Common myeloid progenitor, CD34-positive (primary cell): ENCODE measurements around the gene LGALS7B. TPM values are rescaled to one million over a fixed set of nuclear protein-coding genes. Genes with fewer than 3 reads are reported as not detected.

Experiments used
- CTCF ChIA-PET: fragments of 350-600 bp; sonication (Branson Sonifier 250); formaldehyde crosslinking; loops from one replicate; lab custom pipeline; 2021; ENCODE audit warnings: antibody characterized with exemption; lab: Charles Lee
- POLR2A ChIA-PET: fragments of 350-600 bp; sonication (Branson Sonifier 250); formaldehyde crosslinking; loops from one replicate; lab custom pipeline; 2021; ENCODE audit warnings: antibody characterized with exemption; lab: Charles Lee
- DNase-seq, 3 donors: peaks; one replicate each; pipeline versions ENCODE4 v3.0.0 to v3.0.0-alpha.2; 2013
- H3K27ac ChIP-seq, 2 experiments: 1 replicate in 1 of 2; 2 replicates in 1 of 2; pipeline ENCODE4 v1.7.0; 2013; ENCODE audit warnings: inconsistent platforms in 2 of 2, low read length in 2 of 2, mild to moderate bottlenecking in 2 of 2, low read depth in 1 of 2, moderate library complexity in 1 of 2; ENCODE audit not compliant: severe bottlenecking in 2 of 2, insufficient read depth in 1 of 2, poor library complexity in 1 of 2
- H3K27me3 ChIP-seq, 5 experiments: replicated peaks in 2 of 5; 1 replicate in 3 of 5; 2 replicates in 2 of 5; pipeline versions ENCODE4 v1.6.1 to v1.7.0; 2013; ENCODE audit warnings: low read length in 4 of 5, mild to moderate bottlenecking in 2 of 5, moderate library complexity in 2 of 5, inconsistent platforms in 1 of 5; ENCODE audit not compliant: insufficient read depth in 5 of 5, control insufficient read depth in 4 of 5
- H3K36me3 ChIP-seq, 4 experiments: 1 replicate in 2 of 4; 2 replicates in 2 of 4; pipeline versions ENCODE4 v1.6.1 to v1.7.0; 2013; ENCODE audit warnings: low read length in 3 of 4, control low read depth in 1 of 4, mild to moderate bottlenecking in 1 of 4; ENCODE audit not compliant: control insufficient read depth in 4 of 4, insufficient read depth in 4 of 4
- H3K4me1 ChIP-seq, 4 experiments: 1 replicate in 3 of 4; 2 replicates in 1 of 4; pipeline versions ENCODE4 v1.6.1 to v1.7.1; 2013; ENCODE audit warnings: low read length in 3 of 4, mild to moderate bottlenecking in 3 of 4, control low read depth in 1 of 4, inconsistent platforms in 1 of 4, moderate library complexity in 1 of 4; ENCODE audit not compliant: control insufficient read depth in 4 of 4, insufficient read depth in 4 of 4; ENCODE audit errors: control extremely low read depth in 1 of 4
- H3K4me3 ChIP-seq, 7 experiments: 1 replicate in 4 of 7; 2 replicates in 3 of 7; pipeline versions ENCODE4 v1.5.1 to v1.7.0; 2013; ENCODE audit warnings: mild to moderate bottlenecking in 7 of 7, low read length in 6 of 7, moderate library complexity in 6 of 7, inconsistent platforms in 2 of 7, low read depth in 2 of 7, control low read depth in 1 of 7; ENCODE audit not compliant: insufficient read depth in 4 of 7, control insufficient read depth in 1 of 7; ENCODE audit errors: extremely low read depth in 1 of 7
- H3K9me3 ChIP-seq, 5 experiments: 1 replicate in 4 of 5; 2 replicates in 1 of 5; pipeline versions ENCODE4 v1.6.1 to v1.7.1; 2013; ENCODE audit warnings: low read length in 4 of 5, mild to moderate bottlenecking in 2 of 5, inconsistent platforms in 1 of 5, low read depth in 1 of 5, moderate library complexity in 1 of 5; ENCODE audit not compliant: control insufficient read depth in 4 of 5, insufficient read depth in 2 of 5; ENCODE audit errors: control extremely low read depth in 1 of 5
- WGBS: methylation state at CpG from one replicate; pipeline ENCODE4 v1.1.5; 2013; ENCODE audit not compliant: insufficient coverage; 5-methylcytosine and 5-hydroxymethylcytosine counted together
- polyA plus RNA-seq: library from polyadenylated mRNA; unstranded; fragments of 120-200 nt; gene quantifications from one replicate; pipeline ENCODE4 v1.2.1, GENCODE V29; 2013

LGALS7B gene
- not detected for polyA plus RNA-seq

DNA sequence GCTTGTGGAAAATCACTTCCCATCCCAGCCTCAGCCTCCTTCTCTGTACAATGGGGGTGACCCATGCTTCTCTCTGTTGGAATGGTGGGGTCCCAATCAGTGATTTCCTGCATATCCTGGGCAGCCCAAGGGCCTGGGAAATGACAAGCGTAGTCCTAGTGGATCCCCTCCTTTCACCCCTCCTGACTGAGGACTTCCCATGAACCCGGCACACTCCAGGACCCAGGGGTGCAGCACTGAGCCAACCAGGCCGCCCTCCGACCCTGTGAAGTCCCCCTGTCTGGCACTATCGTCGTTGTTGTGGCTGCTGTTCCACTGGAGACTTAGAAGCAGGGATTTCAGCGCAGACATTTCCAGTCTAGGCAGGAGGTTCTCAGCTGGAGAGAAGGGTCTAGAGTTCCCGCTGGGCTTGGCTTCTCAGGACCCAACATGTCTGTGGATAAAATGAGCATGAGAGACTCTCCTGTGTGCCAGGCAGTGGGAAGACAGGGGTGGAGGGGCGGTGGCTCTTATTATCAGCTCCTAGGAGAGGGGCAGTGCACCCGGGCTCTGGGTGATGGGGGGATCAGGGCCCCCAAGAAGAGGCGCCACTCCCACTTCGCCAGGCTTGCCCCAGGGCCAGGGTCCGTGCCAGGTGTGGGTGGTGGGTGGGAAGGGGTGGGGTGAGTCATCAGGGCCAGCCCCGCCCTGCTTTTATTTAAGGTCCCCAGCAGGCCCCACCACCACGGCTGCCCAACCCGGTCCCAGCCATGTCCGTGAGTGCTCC lies at the start of gene LGALS7B:
TSS of gene LGALS7B (plus strand) at position 723 of the 766 bp plus-strand sequence. CDS start at position 750, 27 bp downstream.
- Histone ChIP-seq H3K4me3 (no peak within 1 kb of the TSS), H3K4me1 (peaks cover 0 to 12% (median 4%) of the 10 kb centered on the region in 4 experiments), H3K27me3 (peaks cover 0 to 7% (median 0%) of the 10 kb centered on the region in 5 experiments), H3K36me3 (no peaks in the 10 kb centered on the region), H3K27ac (no peak within 1 kb of the TSS), H3K9me3 (no peaks in the 10 kb centered on the region)
- DNase-seq = no peak
- ChIA-PET CTCF (no interaction called here), POLR2A (no interaction called here)
- WGBS = 94% methylated on average over 6 of the region's 17 CpGs

DNA sequence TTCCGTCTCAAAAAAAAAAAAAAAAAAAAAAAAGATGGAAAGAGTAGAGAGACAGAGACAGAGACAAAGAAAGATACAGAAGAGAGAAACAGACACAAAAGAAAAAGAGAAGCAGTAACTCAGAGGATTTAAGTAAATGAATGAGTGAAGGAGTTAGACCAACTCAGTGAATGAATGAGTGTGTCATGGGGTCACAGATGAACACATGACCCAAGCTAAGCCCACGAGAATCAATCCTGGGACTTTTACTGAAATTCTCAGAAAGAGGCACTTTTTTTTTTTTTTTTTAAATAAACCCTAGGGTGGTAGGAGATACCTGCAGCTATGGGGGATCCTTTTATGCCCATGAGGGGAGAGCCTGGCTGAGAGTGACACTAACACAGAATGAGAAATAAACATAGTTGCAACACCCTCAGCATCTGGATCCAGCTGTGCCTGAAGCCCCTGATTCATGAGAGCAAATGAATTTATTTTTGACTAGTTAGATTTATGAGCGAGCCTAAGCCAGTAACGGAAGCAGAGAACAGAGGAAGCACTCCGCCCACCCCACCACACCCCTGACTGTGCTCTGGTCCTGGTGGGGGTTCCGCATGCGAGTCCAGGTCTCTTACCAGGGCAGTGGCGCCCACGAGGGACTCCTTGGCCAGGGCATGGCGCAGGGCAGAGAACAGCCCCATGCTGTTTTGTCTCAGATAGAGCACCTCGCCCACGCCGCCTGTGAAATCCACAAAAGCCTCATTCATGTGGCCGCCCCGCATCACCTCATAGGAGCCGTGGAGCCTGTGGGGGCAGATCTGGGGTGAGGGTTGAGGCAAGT lies 49.4 kb upstream of the LGALS7B start:
- WGBS = 81% methylated on average over 10 of the region's 16 CpGs
- Histone ChIP-seq H3K27me3 (no peaks in the 10 kb centered on the region), H3K27ac (no peak overlapping the region), H3K9me3 (no peaks in the 10 kb centered on the region), H3K4me1 (peaks cover 0 to 25% (median 22%) of the 10 kb centered on the region in 4 experiments), H3K4me3 (no peak overlapping the region), H3K36me3 (no peaks in the 10 kb centered on the region)
- ChIA-PET CTCF (interaction anchor here (1.1 to 1.2 kb wide), 2 partner anchors 26 to 191 kb away, joined by 3 read pairs; partner anchors contain the start of genes MRPS12 and SARS2), POLR2A (interaction anchor here (0.6 kb wide), 1 partner anchor 99 kb away, joined by 7 read pairs; no protein-coding TSS in a partner anchor)
- DNase-seq = peak in 2 of 3 donors; percentile 38 to 39

- DNase-seq = no peak
- Histone ChIP-seq H3K9me3 (no peaks in the 10 kb centered on the region), H3K27me3 (no peaks in the 10 kb centered on the region), H3K4me3 (no peak overlapping the region), H3K36me3 (no peaks in the 10 kb centered on the region), H3K4me1 (peaks cover 0 to 19% (median 16%) of the 10 kb centered on the region in 4 experiments), H3K27ac (no peak overlapping the region)
- 100% methylated on average over 8 of the region's 9 CpGs for WGBS
- ChIA-PET POLR2A (no interaction called here), CTCF (interaction anchor here (1.1 kb wide), 2 partner anchors 10 to 190 kb away, joined by 3 read pairs; partner anchors contain the start of genes MRPS12 and SARS2)
These were observed 48.8 kb upstream of the LGALS7B start for GRCh38 chr19:38740257-38740592.

- CTCF ChIA-PET = interaction anchor here (1.1 kb wide), 1 partner anchor 11 kb away, joined by 3 read pairs; no protein-coding TSS in a partner anchor
These were observed 48.1 kb upstream of the LGALS7B start for GRCh38 chr19:38740932-38741331.

DNA sequence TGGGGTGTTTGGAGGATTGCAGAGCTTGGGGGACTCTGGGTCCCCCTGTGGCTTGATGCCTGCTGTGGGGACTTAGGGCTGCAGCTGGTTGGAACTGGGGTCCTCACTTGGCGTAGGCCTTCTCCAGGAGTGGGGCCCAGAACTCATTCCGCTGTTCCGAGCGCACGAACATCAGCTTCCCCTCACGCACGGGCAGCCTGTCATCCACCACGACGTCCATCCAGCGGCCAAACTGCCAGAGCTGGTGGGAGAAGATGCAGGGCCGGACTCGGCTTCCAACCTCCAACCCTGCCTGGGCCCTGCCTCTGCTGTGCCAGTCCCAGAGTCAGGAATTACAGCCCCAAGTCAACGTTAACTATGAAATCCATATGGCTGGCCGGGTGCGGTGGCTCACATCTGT lies 47.3 kb upstream of the LGALS7B start:
- Histone ChIP-seq H3K9me3 (no peaks in the 10 kb centered on the region), H3K27ac (no peak overlapping the region), H3K36me3 (no peaks in the 10 kb centered on the region), H3K4me3 (no peak overlapping the region), H3K4me1 (peaks cover 0 to 10% (median 6%) of the 10 kb centered on the region in 4 experiments), H3K27me3 (no peaks in the 10 kb centered on the region)
- DNase-seq = no peak
- WGBS = 96% methylated on average over 15 of the region's 15 CpGs
- ChIA-PET CTCF (interaction anchor here (0.8 kb wide), 1 partner anchor 9 kb away, joined by 3 read pairs; no protein-coding TSS in a partner anchor), POLR2A (no interaction called here)

More at GRCh38 chr19:38740932-38741331, 48.1 kb upstream of the LGALS7B start:
- H3K4me1 ChIP-seq = peaks cover 0 to 16% (median 13%) of the 10 kb centered on the region in 4 experiments
- DNase-seq = no peak
- POLR2A ChIA-PET = no interaction called here
- H3K27ac ChIP-seq = no peak overlapping the region
- H3K27me3 ChIP-seq = no peaks in the 10 kb centered on the region
- H3K9me3 ChIP-seq = no peaks in the 10 kb centered on the region
- H3K4me3 ChIP-seq = no peak overlapping the region
- 100% methylated on average over 2 of the region's 2 CpGs for WGBS
- no peaks in the 10 kb centered on the region for H3K36me3 ChIP-seq

DNA sequence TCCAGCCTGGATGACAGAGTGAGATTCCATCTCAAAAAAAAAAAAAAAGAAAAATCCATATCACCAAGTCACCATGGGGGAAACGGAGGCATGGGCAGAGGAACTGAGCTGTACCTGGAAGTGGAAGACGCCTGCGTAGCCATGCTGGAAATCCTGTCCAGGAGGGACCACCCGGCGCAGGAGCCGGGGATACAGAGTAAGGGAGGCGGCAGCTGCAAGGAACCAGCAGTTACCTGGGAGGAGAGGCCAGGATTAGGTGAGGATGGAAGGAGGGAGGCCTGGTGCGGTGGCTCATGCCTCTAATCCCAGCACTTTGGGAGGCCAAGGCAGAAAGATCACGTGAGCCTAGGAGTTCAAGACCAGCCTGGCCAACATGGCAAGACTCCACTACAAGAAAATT lies 46.7 kb upstream of the LGALS7B start:
- ChIA-PET CTCF (interaction anchor here (0.6 to 0.8 kb wide), 2 partner anchors 10 to 99 kb away, joined by 3 read pairs; no protein-coding TSS in a partner anchor), POLR2A (interaction anchor here (0.6 kb wide), 1 partner anchor 66 kb away, joined by 5 read pairs; no protein-coding TSS in a partner anchor)
- no peak for DNase-seq
- Histone ChIP-seq H3K4me3 (no peak overlapping the region), H3K27me3 (peaks cover 0 to 1% (median 0%) of the 10 kb centered on the region in 5 experiments), H3K36me3 (no peaks in the 10 kb centered on the region), H3K9me3 (no peaks in the 10 kb centered on the region), H3K4me1 (peaks cover 0 to 6% (median 5%) of the 10 kb centered on the region in 4 experiments), H3K27ac (no peak overlapping the region)
- 97% methylated on average over 8 of the region's 9 CpGs for WGBS
